Islet precursor cell (in vitro differentiated cells): ENCODE results near the gene TOMM20L.
"Not testable (repeated sequence)": the region's sequence is repeated elsewhere in the genome, so short reads cannot be mapped to it uniquely, and the experiment has no call there.

Experiments used
- DNase-seq: peaks from one replicate; pipeline ENCODE4 v3.0.0-alpha.2; 2018

TOMM20L gene

DNA sequence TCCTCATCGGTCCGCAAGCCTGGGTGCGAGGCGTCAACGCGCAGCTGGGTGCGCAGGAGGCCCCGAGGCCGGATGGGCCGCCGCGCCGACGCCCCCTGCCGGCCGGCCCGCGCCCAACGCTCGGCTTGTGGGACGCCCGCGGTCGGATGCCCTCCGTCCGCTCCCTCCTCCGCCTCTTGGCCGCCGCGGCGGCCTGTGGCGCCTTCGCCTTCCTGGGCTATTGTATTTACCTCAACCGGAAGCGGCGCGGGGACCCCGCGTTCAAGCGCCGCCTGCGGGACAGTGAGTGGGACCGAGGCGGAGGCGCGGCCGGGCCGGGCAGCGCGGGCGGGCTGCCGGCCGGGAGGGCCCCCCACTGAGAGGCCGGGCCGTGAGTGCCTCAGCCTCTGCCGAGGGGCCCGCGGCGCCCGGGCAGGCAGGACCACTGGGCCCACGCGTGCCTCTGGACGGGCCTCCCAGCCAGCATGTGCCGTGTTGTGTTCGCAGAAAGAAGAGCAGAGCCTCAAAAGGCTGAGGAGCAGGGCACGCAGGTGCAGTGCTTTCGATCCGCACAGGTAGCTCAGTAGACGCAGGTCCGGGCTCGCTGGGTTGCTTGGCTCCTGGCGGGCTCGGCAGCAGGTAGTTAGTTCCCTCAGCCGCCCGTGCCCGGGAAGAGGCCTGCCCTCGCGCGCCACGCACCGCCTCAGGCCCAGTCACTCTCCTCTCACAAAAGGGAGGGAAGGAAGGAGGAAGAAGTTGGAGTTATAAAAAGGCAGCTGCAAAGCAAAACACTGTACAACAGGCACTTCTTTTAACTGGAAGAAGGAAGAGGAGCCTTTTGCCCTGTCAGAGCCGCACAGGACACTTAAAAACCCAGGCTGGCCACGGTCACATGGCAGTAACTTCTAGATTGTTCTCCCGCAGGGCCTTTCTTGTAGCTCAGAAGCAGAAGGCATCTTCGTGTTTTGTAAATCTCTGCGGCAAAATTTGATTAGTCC is at the start of gene TOMM20L:
Gene TOMM20L (plus strand): TSS at position 119 of the 977 bp plus-strand sequence. CDS start 28 bp downstream, at position 147.
- peak; percentile 88 for DNase-seq

DNA sequence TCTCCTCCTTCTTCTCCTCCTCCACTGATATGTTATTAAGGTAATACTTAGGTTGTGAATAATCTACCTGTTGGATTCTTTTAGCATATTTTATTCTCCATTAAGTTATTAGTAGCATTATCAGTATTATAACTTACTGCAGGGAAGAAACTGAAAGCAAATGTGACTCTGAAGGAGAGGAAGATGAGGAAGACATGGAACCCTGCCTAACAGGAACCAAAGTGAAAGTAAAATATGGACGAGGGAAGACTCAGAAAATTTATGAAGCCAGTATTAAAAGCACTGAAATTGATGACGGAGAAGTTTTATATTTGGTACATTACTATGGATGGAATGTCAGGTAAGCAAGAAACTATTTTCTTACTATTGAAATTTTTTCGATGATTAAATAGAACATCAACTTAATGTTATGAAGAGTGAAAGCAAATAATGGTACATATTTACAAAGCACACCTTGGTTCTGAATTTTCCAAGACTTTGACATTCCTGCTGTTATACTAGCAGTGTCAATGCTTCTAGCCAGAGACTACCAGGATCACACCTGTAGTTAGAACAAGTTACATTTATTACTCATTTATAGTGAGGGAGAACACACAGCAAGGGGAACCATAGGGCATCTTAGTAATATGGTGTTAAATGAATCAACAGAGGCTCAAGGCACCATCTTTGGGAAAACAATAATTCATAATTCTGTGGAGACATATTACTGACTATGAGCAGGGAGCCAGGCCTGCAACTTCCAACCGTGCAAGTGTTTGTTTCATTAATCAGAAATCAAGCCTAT is 42.0 kb upstream of the TOMM20L start:
- DNase-seq: no peak

DNA sequence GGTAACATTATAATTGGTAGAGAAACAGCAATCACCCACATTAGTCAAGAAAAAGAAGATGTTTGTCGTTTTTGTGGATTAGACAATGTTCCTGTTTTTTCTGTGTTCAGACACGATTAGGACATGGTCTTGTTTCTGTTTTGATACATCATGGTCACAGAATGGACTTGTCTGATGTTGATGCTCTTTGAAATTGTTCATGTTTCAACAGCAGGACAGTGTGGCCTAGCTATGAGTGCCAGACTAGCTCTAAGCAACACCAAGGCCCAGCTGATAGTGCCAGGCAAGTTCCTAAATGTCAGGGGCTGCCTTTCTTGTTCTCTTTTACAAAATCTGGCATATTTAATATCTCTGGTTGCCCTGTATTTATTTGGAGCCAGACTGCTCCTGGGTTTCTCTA is 40.9 kb upstream of the TOMM20L start:
- no peak for DNase-seq

DNA sequence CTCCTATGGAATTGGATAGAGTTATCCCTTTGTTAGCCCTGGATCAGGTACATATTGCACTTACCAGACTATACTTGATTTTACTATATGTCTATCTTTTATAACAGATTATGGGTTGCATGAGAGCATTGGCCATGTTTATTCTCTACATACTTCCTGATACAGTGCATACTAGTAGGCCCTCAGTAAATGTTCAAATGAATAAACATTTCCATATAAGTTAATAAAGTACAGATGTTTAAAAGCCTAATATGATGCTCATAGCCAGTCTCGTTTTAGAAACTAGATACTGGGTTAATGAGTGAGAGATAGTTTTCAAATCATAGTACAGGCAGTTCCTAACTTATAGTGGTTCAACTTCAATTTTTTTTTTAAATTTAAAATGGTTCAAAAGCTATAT is 39.5 kb upstream of the TOMM20L start:
- no peak for DNase-seq

DNA sequence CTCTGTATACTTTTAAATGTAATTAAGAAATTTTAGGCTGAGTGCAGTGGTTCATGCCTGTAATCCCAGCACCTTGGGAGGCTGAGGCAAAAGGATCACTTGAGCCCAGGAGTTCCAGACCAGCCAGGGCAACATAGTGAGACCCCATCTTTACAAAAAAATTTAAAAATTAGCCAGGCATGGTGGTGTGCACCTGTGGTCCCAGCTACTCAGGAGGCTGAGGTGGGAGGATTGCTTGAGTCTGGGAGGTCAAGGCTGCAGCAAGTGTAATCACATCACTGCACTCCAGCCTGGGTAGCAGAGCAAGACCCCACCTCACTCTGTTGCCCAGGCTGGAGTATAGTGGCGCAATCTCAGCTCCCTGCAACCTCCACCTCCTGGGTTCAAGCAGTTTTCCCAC is 33.5 kb upstream of the TOMM20L start:
- DNase-seq: not testable (repeated sequence)

DNA sequence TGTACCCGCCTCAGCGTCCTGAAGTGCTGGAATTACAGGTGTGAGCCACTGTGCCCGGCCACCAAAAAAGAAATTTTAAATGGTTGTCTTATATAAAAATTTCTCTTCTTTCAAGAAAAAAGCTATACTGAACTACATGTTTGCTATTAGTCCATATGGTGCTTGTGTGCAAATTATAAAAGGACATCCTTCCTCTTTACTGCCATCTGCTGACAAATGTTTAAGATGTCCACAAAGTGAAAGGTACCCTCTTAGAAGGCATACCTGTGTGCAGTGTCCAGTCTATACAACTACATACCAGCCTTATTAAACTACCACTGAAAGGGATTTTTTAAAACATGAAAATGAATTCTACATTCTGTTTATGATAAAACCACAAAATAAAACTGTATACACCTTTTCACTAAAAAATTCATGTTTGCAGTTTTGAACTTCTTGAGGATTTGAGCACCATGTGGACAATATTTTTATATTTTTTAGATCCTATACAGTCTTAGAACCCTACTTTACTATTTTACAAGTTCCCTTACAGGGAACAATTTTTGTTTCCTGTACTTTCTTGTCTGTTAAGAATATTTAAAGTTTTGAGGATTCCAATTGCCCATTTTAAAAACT is 32.8 kb upstream of the TOMM20L start:
- no peak for DNase-seq

DNA sequence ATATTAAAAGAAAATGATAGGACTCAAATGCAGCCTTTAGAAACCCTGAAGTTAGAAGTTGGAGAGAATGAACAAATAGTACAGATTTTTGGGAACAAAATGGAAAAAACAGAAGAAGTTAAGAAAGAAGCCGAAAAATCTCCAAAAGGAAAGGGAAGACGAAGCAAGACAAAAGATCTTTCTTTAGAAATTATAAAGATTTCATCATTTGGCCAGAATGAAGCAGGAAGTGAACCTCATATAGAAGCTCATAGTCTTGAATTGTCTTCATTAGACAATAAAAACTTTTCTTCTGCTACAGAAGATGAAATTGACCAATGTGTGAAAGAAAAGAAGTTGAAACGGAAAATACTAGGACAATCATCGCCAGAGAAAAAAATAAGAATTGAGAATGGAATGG is 31.4 kb upstream of the TOMM20L start:
- DNase-seq: no peak

DNA sequence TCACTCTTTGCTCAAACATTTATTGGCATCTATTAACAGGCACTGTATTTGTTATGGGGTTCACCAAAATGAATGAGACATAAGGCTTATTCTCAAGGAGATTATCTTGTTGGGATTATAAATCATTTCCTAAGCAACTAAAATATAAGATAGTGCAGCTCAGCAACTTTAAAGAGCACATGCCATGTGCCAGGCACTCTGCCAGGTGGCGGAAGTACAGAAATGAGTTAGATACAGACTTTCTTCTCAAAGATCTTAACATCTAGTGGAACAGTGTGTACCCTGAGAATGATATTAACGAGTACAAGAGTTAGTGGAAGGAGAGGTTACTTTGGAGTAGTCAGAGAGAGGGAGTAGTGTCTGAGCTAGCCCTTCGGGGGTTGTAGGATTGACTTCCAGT is 28.4 kb upstream of the TOMM20L start:
- DNase-seq: no peak

DNA sequence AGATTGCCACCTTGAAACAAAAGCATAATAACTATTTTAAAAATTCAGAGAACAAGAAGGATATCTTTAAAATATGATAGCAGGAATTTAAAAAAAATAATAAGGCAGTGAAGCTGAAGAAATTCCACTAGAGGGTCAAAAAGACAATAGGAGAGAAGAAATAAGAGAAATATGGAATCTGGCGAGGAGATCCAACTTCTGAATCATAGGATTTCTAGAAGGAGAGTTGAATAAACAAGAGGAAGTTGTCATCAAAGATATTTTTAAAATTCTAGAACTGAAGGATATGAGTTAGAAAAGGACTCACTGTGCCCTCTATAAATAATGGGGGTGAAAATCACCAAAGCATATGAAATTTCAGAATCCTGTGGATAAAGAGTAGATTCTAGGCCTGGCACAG is 26.8 kb upstream of the TOMM20L start:
- no peak for DNase-seq

DNA sequence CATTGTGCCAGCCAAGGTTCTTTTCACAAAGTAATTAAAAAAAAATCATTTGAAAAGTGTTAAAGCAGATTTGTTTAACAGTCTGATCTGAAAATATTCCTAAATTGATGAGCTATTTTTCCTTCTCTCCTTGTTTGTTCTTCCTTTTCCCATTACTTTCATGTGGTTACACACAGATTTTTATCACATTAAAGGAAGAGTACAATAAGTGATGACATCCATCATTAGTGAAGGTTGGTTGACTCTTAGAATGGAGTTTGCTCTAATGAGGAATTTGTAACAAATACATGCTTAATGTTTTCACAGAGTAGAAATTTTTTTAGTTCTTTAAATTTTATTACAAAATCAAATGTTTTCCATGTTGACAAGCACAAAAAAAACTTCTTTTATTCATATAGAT is 18.9 kb upstream of the TOMM20L start:
- no peak for DNase-seq

DNA sequence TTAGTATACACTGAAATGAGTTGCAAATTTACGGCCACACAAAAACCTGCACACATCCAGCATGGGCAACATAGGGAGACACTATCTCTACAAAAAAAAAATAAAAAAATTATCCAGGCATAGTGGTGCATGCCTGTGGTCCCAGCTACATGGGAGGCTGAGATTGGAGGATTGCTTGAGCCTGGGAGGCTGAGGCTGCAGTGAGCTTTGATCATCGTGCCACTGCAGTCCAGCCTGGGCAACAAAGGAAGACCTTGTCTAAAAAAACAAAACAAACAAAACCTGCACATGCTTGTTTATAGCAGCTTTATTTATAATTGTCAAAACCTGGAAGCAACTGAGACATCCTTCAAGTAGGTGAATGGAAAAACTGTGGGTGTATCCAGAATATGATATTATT is 4.9 kb upstream of the TOMM20L start:
- DNase-seq: no peak

DNA sequence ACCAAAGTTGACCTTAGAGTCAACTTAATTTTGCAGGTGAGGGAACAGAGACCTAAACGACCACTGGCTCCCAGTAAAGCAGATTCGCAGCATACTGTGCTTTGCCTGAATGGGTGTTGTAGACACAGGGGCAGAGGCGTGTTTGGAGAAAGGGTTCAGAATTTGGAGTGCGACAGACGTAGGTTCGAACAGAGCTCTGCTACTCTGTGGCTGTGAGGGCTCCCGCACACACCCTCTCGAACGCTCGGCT is 243 bp upstream of the TOMM20L start:
- no peak for DNase-seq

DNA sequence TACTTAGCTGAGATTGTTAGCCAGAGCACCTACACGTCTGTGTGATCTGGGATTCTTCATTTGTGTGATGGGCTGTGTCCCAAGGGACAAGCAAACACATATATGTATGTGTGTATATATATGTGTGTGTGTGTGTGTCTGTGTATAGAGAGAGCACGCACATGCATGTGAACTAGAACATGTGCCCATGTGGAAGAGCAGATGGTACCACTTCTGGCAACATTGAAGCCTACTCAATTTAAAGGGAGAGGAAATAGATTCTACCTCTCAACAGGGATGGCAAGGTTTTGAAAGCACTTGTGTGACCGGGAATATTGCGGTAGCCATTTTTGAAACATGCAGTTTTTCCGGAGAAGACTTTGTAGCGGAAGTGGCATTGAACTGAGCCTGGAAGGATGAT is 1.4 kb downstream of the TOMM20L start:
- no peak for DNase-seq

DNA sequence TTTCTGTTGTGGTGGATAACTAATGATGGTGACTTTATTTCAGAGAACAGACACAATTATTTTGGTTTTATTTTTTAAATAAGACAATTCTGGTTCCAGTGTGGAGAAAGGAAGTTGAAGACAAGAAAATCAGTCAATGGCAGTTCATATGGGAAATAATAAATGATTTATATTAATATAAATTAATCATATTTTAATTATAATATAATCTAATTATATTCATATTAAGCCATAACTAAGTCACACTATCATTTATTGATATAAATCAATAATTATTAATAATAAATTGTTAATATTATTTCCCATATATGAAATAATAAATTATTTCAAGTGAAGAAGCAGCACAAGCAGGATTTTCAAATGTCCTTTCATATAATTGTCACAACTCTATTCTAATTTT is 2.8 kb downstream of the TOMM20L start:
- DNase-seq: no peak

DNA sequence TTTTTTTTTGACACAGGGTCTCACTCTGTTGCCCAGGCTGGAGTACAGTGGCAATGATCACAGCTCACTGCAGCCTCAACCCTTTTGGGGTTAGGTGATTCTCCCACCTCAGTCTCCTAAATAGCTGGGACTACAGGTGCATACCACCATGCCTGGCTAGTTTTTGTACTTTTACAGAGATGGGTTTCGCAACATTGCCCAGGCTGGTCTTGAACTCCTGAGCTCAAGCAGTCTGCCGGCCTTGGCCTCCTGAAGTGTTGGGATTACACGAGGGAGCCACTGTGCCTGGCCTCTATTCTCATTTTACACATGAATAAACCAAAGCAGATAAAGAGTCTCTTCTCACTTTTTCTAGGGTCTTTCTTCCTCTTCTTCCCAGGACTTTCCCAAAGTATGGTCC is 3.2 kb downstream of the TOMM20L start:
- DNase-seq: no peak

DNA sequence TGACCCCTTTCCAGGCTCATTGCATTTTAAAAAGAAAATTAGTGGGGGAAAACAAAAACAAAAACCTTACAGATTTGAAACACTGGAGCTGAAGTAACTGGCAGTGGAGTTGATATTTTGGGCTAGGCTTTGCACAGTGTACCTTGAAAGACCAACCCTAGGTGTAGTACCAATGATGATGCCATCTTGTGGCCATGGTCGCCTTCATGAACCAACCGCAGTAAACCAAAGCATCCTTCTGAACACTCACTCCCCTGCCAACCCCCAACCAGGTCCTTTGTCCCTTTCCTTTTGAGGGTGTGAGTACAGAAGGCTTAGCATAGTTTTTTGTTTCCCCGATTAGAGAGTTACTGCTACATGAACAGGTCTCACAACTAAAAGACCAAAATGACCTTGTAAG is 5.9 kb downstream of the TOMM20L start:
- DNase-seq: no peak

DNA sequence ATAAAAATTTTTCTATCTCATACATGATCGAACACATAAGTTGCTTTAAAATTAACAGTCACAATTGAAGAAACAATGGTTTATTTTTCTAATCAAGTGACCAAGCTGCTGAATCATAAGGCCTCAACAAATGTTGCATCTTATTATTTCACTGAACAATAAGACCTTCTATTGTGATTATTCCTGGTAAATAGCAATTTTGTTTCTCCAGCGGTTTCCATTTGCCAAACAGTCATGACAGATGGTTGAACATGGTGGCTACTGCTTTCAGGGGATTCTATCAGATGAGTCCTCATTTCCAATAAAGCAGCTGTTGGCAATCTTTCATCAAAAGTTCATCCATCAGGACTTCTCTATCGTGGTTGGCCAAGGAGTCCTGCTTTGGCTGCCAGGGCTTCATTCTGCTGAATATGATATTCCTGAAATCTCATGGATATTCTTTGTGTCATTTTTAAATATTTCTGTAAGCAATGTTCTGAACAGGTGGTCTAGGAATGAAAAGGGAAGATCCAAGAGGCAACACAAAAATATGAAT is 13.0 kb downstream of the TOMM20L start:
- no peak for DNase-seq

DNA sequence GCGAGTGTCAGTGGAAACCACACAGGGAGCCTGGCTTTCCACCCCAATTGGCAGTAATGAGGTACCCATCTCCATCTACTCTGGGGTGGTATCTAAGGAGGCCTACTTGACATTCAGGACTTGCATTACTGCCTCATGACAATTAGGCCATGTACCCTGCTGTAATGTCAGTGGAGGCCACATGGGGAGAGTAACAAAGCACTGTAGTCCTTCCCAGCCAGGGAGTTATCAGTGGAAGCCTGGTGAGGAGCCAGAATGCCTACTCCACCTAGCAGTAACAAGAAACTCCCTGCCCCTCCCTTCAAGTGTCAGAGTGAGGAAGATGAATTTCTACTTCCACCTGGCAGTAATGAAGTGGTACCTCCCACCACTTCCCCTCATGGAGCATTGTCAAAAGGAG is 19.1 kb downstream of the TOMM20L start:
- DNase-seq: no peak

DNA sequence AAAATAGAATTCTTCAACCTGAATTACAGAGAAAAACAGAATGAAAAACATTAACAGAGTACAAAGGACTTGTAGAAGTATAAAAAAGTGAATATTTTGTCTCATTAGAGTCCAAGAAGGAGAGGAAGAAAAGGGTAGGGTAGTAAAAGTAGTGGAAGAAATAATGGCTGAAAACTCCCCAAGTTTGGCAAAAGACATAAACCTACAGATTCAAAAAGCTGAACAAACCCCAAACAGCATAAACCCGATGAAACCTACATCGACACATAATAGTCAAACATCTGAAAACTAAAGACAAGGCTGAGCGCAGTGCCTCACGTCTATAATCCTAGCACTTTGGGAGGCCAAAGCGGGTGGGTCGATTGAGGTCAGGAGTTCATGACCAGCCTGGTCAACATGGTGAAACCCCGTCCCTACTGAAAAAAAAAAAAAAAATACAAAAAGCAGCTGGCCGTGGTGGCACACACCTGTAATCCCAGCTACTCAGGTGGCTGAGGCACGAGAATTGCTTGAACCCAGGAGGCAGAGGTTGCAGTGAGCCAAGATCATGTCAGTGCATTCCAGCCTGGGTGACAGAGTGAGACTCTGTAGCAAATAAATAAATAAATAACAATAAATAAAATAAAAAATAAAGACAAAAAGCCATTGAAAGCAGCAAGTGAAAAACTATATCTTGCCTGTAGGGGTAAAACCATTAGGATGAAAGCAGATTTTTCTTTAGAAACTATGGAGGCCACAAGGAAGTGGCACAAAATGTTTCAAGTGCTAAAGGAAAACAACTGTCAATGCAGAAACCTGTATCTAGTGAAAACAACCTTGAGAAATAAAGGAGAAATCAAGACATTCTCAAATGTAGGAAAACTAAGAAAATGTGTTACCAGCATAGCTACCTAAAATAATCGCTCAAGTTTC is 20.2 kb downstream of the TOMM20L start:
- DNase-seq: no peak

DNA sequence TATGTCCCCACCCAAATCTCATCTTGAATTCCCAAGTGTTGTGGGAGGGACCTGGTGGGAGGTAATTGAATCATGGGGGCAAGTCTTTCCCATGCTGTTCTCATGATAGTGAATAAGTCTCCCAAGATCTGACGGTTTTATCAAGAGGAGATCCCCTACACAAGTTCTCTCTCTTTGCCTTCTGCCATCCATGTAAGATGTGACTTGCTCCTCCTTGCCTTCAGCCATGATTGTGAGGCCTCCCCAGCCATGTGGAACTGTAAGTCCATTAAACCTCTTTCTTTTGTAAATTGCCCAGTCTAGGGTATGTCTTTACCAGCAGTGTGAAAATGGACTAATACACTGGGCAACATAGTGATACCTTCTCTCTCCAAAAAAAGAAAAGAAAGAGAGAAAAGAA is 21.2 kb downstream of the TOMM20L start:
- DNase-seq: not testable (repeated sequence)

DNA sequence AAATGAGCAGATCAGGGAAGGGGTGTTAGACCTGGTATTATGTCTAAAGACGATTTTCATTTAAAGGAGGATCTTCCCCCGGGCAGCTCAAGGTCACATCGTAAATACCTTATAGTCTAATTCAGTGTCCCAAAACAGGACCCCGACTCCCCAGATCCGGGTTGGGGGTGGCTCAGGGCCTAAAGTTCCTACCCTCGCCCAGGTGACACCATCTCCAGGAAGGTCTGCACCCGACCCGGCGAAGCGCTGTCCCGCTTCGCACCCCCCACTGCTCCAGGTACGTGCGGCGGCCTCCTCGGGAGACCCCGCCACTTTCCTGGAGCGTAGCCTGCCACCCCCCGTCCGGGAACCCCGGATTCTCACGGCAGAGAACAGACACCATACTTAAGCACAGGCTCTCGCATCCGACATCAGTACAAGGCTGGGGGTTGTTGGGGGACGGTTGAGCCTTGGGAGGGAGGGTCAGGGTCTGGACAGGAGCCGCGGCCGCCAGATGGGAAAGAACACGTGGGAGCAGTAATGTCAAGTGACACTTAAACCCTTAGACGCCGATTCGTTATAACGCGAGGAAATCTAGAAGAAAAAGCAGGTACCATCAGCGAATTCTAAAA is 31.0 kb downstream of the TOMM20L start:
- DNase-seq: peak; percentile 80
